LNCaP clone FGC (cell line): ENCODE results near the gene ULBP2.
"Not testable (repeated sequence)": the region's sequence is repeated elsewhere in the genome, so short reads cannot be mapped to it uniquely, and the experiment has no call there.

Experiments used
- DNase-seq: peaks from one replicate; pipeline ENCODE4 v3.0.0-alpha.2; 2011; ENCODE audit warnings: low read depth
- H3K4me3 ChIP-seq: 2 replicates; pipeline ENCODE4 v1.5.1; 2011; ENCODE audit warnings: mild to moderate bottlenecking, low read depth, low read length, control low read depth
- CTCF ChIP-seq: IDR thresholded peaks from 2 replicates; pipeline ENCODE4 v1.5.1; 2012; ENCODE audit warnings: mild to moderate bottlenecking; ENCODE audit not compliant: control insufficient read depth, insufficient read depth; ENCODE audit errors: extremely low read depth

Gene ULBP2

DNA sequence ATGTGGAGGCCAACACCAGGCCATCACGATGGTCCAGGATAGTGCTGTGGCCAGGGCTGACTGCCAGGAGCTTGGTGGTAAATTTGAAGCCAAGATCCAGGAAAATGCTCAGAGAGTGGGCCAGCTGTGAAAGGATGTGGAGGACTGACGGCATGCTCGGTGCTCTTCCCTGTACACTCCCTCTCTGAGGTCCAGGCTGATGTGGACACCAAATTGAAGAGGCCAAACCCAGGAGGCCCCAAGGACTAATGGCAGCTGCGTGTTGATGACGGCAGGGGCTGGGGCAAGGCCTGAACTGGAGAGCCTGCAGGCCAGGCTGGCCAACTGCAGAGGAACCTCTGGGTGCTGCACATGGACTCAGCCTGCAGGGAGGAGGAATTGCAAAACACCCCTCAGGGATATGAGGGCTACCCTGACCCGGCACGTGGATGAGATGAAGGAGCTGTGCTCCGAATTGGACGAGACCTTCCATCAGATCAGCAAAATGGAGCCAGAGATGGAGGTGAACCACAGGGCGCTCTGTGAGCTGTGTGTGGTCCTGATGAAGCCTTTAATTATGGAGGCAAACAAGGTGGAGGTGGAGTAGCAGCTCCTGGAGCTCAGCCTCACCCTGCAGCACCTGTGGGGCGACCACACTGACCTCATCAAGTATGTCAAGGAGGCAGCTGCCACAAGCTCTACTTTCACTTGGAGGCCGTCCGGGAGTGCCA is 37.0 kb upstream of the ULBP2 start:
- H3K4me3 ChIP-seq, result no peak overlapping the region
- no peak for TF ChIP-seq CTCF
- DNase-seq, result no peak

DNA sequence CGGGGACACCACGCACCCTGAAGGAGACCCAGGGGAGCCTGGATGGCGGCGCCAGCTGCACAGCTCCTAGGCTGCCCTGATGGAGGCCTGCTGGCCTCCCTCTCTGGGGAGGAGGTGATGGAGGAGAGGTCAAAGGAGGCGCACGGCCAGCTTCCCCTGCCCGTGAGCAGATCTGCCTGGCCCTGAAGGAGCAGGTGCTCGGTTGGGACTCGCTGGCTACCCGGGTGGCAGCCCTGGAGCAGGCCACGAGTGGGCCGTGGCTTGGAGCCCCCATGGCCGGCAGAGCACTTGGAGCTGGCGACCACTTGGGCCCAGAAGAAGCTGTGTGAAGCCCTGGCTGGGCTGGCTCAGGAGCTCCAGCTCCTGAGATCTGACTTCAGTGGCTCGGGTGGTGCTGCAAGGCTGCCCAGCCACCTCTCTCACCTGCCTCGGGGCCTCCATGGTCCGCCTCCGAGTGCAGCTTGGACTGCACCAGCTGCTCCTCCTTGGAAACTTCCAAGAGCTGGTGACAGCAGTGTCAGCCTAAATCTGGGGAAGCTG is 36.4 kb upstream of the ULBP2 start:
- no peak for TF ChIP-seq CTCF
- DNase-seq, result no peak
- no peak overlapping the region for H3K4me3 ChIP-seq

DNA sequence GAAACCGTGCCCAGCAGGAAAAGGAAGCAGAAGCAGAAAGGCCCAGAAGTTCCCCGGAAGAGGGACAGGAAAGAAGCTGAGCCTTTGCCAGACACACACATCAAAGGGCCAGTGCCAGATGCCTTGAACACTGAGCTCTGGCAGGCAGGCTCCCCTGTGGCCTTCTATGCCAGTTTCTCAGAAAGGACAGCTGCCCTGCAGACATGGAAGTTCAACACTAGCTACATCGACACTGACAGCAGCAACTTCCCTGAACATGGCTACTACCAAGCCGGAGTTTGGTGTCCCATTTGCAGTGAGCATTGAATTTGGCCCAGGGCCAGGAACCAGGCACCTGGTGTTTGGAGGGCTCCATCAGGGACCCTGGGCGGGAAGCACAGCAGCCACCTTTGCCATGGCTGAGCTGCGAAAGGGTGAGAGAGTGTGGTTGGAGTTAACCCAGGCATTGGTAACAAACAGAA is 35.9 kb upstream of the ULBP2 start:
- no peak for DNase-seq
- no peak overlapping the region for H3K4me3 ChIP-seq
- TF ChIP-seq CTCF, result no peak

- no peak for DNase-seq
- TF ChIP-seq CTCF, result no peak
These were observed 35.4 kb upstream of the ULBP2 start for GRCh38 chr6:149906405-149906804.

DNA sequence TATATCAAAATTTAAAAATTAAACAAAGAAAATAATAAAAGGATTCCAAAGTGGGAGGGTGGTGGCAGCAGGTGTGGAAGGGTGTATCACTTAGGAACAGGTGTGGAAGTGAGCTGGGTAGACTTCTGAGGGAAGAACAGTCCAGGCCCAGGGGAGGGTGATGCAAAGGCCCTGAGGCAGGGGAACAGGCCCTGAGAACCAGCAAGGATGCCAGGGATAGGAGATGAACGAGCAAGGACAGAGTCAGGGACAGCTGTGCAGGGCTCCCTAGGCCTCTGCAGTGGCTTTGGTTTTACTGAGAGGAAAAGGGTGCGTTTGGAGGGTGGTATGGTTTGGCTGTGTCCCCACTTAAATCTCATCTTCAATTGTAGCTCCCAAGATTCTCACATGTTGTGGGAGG is 34.5 kb upstream of the ULBP2 start:
- no peak overlapping the region for H3K4me3 ChIP-seq
- no peak for TF ChIP-seq CTCF
- no peak for DNase-seq

More at GRCh38 chr6:149906405-149906804, 35.4 kb upstream of the ULBP2 start:
- no peak overlapping the region for H3K4me3 ChIP-seq

GRCh38 chr6:149908480-149908879 is 33.3 kb upstream of the ULBP2 start:
- not testable (repeated sequence) for H3K4me3 ChIP-seq, DNase-seq

GRCh38 chr6:149909701-149910470 is 31.9 kb upstream of the ULBP2 start:
- no peak for TF ChIP-seq CTCF
- DNase-seq, result no peak
- no peak overlapping the region for H3K4me3 ChIP-seq
